Neural cell (in vitro differentiated cells): Measurements from ENCODE around the gene KCTD18.

ENCODE experiments used
- EP300 ChIP-seq: fragments of 450-650 bp; conservative IDR thresholded peaks from 2 replicates; pipeline ENCODE4 v1.6.1; 2014; ENCODE audit warnings: antibody characterized with exemption, mild to moderate bottlenecking, moderate library complexity; ENCODE audit not compliant: poor library complexity, severe bottlenecking
- EZH2 ChIP-seq: fragments of 200-600, 300-800 bp; shearing (Covaris generic), sonication (generic); IDR thresholded peaks from 2 replicates; pipeline ENCODE4 v1.6.1; 2014; ENCODE audit warnings: antibody characterized with exemption, low read length, borderline replicate concordance, mild to moderate bottlenecking; ENCODE audit not compliant: insufficient read depth, poor library complexity, severe bottlenecking
- MXI1 ChIP-seq: fragments of 450-650 bp; conservative IDR thresholded peaks from 2 replicates; pipeline ENCODE4 v1.6.1; 2014; ENCODE audit warnings: antibody characterized with exemption, mild to moderate bottlenecking; ENCODE audit not compliant: poor library complexity, severe bottlenecking
- POLR2AphosphoS5 ChIP-seq: IDR thresholded peaks from 2 replicates; pipeline ENCODE4 v1.6.1; 2012
- SMC3 ChIP-seq: fragments of 450-650 bp; conservative IDR thresholded peaks from 2 replicates; pipeline ENCODE4 v1.6.1; 2014; ENCODE audit warnings: antibody characterized with exemption, mild to moderate bottlenecking, moderate library complexity; ENCODE audit not compliant: poor library complexity
- TAF1 ChIP-seq: IDR thresholded peaks from 2 replicates; pipeline ENCODE4 v1.6.1; 2012; ENCODE audit warnings: low read depth
- TF ChIP-seq, protein P1 (sequence below): fragments of 450-650 bp; IDR thresholded peaks from 2 replicates; pipeline ENCODE4 v1.5.1; 2014; ENCODE audit warnings: antibody characterized with exemption, mild to moderate bottlenecking, moderate library complexity; ENCODE audit not compliant: poor library complexity, severe bottlenecking

DNA sequence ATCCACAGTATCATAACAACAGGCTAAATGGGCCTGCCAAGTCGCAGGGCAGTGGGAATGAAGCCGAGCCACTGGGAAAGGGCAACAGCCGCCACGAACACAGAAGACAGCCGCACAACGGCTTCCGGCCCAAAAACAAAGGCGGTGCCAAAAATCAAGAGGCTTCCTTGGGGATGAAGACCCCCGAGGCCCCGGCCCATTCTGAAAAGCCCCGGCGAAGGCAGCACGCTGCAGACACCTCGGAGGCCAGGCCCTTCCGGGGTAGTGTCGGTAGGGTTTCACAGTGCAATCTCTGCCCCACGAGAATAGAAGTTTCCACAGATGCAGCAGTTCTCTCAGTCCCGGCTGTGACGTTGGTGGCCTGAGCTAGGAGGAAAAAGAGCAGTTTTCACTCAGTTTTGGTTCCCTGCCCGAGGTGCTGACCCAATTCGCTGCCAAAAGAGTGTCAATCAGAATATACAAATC, 32.2 kb downstream of the KCTD18 start:
- no peak for TF ChIP-seq TAF1
- TF ChIP-seq, protein P1, sequence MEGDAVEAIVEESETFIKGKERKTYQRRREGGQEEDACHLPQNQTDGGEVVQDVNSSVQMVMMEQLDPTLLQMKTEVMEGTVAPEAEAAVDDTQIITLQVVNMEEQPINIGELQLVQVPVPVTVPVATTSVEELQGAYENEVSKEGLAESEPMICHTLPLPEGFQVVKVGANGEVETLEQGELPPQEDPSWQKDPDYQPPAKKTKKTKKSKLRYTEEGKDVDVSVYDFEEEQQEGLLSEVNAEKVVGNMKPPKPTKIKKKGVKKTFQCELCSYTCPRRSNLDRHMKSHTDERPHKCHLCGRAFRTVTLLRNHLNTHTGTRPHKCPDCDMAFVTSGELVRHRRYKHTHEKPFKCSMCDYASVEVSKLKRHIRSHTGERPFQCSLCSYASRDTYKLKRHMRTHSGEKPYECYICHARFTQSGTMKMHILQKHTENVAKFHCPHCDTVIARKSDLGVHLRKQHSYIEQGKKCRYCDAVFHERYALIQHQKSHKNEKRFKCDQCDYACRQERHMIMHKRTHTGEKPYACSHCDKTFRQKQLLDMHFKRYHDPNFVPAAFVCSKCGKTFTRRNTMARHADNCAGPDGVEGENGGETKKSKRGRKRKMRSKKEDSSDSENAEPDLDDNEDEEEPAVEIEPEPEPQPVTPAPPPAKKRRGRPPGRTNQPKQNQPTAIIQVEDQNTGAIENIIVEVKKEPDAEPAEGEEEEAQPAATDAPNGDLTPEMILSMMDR = no peak
- TF ChIP-seq EP300 = no peak
- no peak for TF ChIP-seq MXI1
- no peak for TF ChIP-seq SMC3
- no peak for TF ChIP-seq EZH2
- no peak for TF ChIP-seq POLR2AphosphoS5
